PC-3 (cell line): ENCODE data around the gene DNM3.

Experiments used
- CTCF ChIP-seq: fragments of 300-600 bp; sonication (generic); conservative IDR thresholded peaks from 2 replicates; pipeline ENCODE4 v1.5.1; 2017; ENCODE audit warnings: antibody characterized with exemption, low read depth, mild to moderate bottlenecking, low read length
- EZH2phosphoT487 ChIP-seq: fragments of 300-600 bp; sonication (generic); IDR thresholded peaks from 2 replicates; pipeline ENCODE4 v1.6.1; 2018; ENCODE audit warnings: mild to moderate bottlenecking, antibody characterized with exemption, low read length, borderline replicate concordance

DNA sequence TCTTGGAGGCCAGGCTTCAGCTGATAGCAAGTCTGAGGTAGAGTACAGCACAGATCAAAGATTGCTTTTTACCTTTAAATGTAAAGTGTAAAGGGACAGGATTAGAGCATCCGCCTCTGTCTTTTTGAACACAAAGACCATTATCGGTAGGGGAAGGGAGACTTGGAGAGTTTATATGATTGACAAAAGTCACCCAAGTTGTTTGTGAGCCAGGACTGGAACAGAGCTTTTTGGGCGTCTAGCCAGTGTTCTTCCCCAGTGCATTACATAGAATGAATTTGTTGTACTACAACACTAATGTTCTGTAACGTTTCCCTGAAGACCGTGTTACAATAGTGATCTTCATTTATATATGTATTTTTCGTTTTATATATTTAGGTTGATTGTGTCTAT lies 611.9 kb downstream of the DNM3 start:
- no peak for TF ChIP-seq CTCF
- TF ChIP-seq EZH2phosphoT487 = no peak
